Measurements from ENCODE around the gene SMAD3.
A peak's percentile ranks its signal among the peaks of the same experiment; 100 is the strongest.

The SMAD3 gene

GRCh38 chr15:67082007-67082536 is 16.7 kb downstream of the SMAD3 start (continued):
- TF ChIP-seq ZNF18 (tag by site-specific recombination; IDR thresholded peaks at IDR 0.05) (no peak), SETDB1 (IDR thresholded peaks at IDR 0.05; ENCODE audit: insufficient read length, low read length) (peak; percentile 74), ZNF544 (tag by site-specific recombination; IDR thresholded peaks at IDR 0.05) (no peak), ZNF157 (tag by site-specific recombination; IDR thresholded peaks at IDR 0.05) (no peak), ZNF830 (tag by site-specific recombination; IDR thresholded peaks at IDR 0.05; ENCODE audit: low read depth) (no peak), ZNF391 (tag by site-specific recombination; IDR thresholded peaks at IDR 0.05; ENCODE audit: borderline replicate concordance, low read depth) (no peak), ZNF510 (tag by site-specific recombination; IDR thresholded peaks at IDR 0.05; ENCODE audit: insufficient replicate concordance) (no peak), ZNF26 (tag by site-specific recombination; IDR thresholded peaks at IDR 0.05) (no peak), ZNF184 (tag by site-specific recombination; IDR thresholded peaks at IDR 0.05) (no peak), ZNF677 (tag by site-specific recombination; IDR thresholded peaks at IDR 0.05) (no peak), EGR2 (tag by site-specific recombination; IDR thresholded peaks at IDR 0.05; ENCODE audit: low read depth) (no peak), WT1 (tag by site-specific recombination; IDR thresholded peaks at IDR 0.05) (no peak), INSM2 (tag by site-specific recombination; IDR thresholded peaks at IDR 0.05) (no peak), ZNF169 (tag by site-specific recombination; IDR thresholded peaks at IDR 0.05) (no peak), ZNF768 (tag by site-specific recombination; IDR thresholded peaks at IDR 0.05) (no peak), ZXDB (tag by site-specific recombination; IDR thresholded peaks at IDR 0.05) (peak; percentile 24; the same call in 1 of the 2 replicates), ZNF341 (tag by site-specific recombination; IDR thresholded peaks at IDR 0.05; ENCODE audit: low read depth) (peak; percentile 74), ZNF398 (tag by site-specific recombination; IDR thresholded peaks at IDR 0.05) (no peak), KLF1 (tag by site-specific recombination; IDR thresholded peaks at IDR 0.05) (peak; percentile 67), ZBTB17 (tag by site-specific recombination; IDR thresholded peaks at IDR 0.05) (no peak)
- TF ChIP-seq, protein P1, sequence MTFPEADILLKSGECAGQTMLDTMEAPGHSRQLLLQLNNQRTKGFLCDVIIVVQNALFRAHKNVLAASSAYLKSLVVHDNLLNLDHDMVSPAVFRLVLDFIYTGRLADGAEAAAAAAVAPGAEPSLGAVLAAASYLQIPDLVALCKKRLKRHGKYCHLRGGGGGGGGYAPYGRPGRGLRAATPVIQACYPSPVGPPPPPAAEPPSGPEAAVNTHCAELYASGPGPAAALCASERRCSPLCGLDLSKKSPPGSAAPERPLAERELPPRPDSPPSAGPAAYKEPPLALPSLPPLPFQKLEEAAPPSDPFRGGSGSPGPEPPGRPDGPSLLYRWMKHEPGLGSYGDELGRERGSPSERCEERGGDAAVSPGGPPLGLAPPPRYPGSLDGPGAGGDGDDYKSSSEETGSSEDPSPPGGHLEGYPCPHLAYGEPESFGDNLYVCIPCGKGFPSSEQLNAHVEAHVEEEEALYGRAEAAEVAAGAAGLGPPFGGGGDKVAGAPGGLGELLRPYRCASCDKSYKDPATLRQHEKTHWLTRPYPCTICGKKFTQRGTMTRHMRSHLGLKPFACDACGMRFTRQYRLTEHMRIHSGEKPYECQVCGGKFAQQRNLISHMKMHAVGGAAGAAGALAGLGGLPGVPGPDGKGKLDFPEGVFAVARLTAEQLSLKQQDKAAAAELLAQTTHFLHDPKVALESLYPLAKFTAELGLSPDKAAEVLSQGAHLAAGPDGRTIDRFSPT (tag by site-specific recombination; IDR thresholded peaks at IDR 0.05): no peak
- TF ChIP-seq, protein P2, sequence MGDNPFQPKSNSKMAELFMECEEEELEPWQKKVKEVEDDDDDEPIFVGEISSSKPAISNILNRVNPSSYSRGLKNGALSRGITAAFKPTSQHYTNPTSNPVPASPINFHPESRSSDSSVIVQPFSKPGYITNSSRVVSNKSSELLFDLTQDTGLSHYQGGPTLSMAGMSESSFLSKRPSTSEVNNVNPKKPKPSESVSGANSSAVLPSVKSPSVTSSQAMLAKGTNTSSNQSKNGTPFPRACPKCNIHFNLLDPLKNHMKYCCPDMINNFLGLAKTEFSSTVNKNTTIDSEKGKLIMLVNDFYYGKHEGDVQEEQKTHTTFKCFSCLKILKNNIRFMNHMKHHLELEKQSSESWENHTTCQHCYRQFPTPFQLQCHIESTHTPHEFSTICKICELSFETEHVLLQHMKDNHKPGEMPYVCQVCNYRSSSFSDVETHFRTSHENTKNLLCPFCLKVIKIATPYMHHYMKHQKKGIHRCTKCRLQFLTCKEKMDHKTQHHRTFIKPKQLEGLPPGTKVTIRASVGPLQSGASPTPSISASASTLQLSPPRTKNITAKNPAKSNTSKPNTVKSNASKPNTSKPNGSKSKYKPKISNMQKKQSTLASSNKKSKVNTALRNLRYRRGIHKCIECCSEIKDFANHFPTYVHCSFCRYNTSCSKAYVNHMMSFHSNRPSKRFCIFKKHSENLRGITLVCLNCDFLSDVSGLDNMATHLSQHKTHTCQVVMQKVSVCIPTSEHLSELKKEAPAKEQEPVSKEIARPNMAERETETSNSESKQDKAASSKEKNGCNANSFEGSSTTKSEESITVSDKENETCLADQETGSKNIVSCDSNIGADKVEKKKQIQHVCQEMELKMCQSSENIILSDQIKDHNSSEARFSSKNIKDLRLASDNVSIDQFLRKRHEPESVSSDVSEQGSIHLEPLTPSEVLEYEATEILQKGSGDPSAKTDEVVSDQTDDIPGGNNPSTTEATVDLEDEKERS (tag by site-specific recombination; IDR thresholded peaks at IDR 0.05): no peak
- TF ChIP-seq, protein P3, sequence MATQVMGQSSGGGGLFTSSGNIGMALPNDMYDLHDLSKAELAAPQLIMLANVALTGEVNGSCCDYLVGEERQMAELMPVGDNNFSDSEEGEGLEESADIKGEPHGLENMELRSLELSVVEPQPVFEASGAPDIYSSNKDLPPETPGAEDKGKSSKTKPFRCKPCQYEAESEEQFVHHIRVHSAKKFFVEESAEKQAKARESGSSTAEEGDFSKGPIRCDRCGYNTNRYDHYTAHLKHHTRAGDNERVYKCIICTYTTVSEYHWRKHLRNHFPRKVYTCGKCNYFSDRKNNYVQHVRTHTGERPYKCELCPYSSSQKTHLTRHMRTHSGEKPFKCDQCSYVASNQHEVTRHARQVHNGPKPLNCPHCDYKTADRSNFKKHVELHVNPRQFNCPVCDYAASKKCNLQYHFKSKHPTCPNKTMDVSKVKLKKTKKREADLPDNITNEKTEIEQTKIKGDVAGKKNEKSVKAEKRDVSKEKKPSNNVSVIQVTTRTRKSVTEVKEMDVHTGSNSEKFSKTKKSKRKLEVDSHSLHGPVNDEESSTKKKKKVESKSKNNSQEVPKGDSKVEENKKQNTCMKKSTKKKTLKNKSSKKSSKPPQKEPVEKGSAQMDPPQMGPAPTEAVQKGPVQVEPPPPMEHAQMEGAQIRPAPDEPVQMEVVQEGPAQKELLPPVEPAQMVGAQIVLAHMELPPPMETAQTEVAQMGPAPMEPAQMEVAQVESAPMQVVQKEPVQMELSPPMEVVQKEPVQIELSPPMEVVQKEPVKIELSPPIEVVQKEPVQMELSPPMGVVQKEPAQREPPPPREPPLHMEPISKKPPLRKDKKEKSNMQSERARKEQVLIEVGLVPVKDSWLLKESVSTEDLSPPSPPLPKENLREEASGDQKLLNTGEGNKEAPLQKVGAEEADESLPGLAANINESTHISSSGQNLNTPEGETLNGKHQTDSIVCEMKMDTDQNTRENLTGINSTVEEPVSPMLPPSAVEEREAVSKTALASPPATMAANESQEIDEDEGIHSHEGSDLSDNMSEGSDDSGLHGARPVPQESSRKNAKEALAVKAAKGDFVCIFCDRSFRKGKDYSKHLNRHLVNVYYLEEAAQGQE (tag by site-specific recombination; IDR thresholded peaks at IDR 0.05): no peak
